Skeletal muscle satellite cell (primary cell): ENCODE data around the gene USP44.

ENCODE experiments used
- H3K27me3 ChIP-seq: 2 replicates; pipeline ENCODE4 v1.7.0; 2013; ENCODE audit warnings: low read length; ENCODE audit not compliant: control insufficient read depth, insufficient read depth
- H3K36me3 ChIP-seq: 2 replicates; pipeline ENCODE4 v1.7.0; 2013; ENCODE audit warnings: mild to moderate bottlenecking, control low read depth, low read length; ENCODE audit not compliant: insufficient read depth
- H3K4me1 ChIP-seq: 2 replicates; pipeline ENCODE4 v1.7.0; 2013; ENCODE audit warnings: low read length; ENCODE audit not compliant: control insufficient read depth, insufficient read depth
- H3K4me2 ChIP-seq: 2 replicates; pipeline ENCODE4 v1.7.0; 2013; ENCODE audit warnings: mild to moderate bottlenecking, low read length
- H3K4me3 ChIP-seq: 2 replicates; pipeline ENCODE4 v1.7.0; 2013; ENCODE audit warnings: low read length
- H3K9ac ChIP-seq: 2 replicates; pipeline ENCODE4 v1.7.0; 2013; ENCODE audit warnings: mild to moderate bottlenecking, low read depth, low read length, moderate library complexity
- H3K9me3 ChIP-seq: replicated peaks from 2 replicates; pipeline ENCODE4 v1.7.0; 2013; ENCODE audit warnings: mild to moderate bottlenecking, control low read depth, low read length

The USP44 gene

GRCh38 chr12:95547522-95548055 is 3.7 kb downstream of the USP44 start:
- peak overlapping the region; percentile 68 for H3K4me3 ChIP-seq
- H3K4me2 ChIP-seq: peak overlapping the region; percentile 75
- peaks cover 10% of the 10 kb centered on the region for H3K4me1 ChIP-seq
- no peaks in the 10 kb centered on the region for H3K36me3 ChIP-seq
- no peak overlapping the region for H3K9ac ChIP-seq
- peaks cover 55% of the 10 kb centered on the region for H3K27me3 ChIP-seq
- H3K9me3 ChIP-seq: peaks cover 9% of the 10 kb centered on the region

GRCh38 chr12:95546491-95546813 is 4.8 kb downstream of the USP44 start:
- H3K36me3 ChIP-seq: no peaks in the 10 kb centered on the region
- peaks cover 44% of the 10 kb centered on the region for H3K27me3 ChIP-seq
- H3K4me3 ChIP-seq: no peak overlapping the region
- H3K9ac ChIP-seq: no peak overlapping the region
- peaks cover 9% of the 10 kb centered on the region for H3K9me3 ChIP-seq
- H3K4me1 ChIP-seq: peaks cover 10% of the 10 kb centered on the region
- H3K4me2 ChIP-seq: no peak overlapping the region

- peaks cover 10% of the 10 kb centered on the region for H3K4me1 ChIP-seq
- H3K4me2 ChIP-seq: no peak overlapping the region
- H3K9ac ChIP-seq: no peak overlapping the region
- H3K4me3 ChIP-seq: no peak overlapping the region
- H3K9me3 ChIP-seq: peaks cover 9% of the 10 kb centered on the region
- peaks cover 39% of the 10 kb centered on the region for H3K27me3 ChIP-seq
- H3K36me3 ChIP-seq: no peaks in the 10 kb centered on the region
Measured at GRCh38 chr12:95545731-95546490, 5.4 kb downstream of the USP44 start.

GRCh38 chr12:95545303-95545702 is 6.0 kb downstream of the USP44 start:
- no peak overlapping the region for H3K4me3 ChIP-seq
- H3K9ac ChIP-seq: no peak overlapping the region
- peaks cover 9% of the 10 kb centered on the region for H3K9me3 ChIP-seq
- peaks cover 33% of the 10 kb centered on the region for H3K27me3 ChIP-seq
- no peak overlapping the region for H3K4me2 ChIP-seq
- peaks cover 10% of the 10 kb centered on the region for H3K4me1 ChIP-seq
- no peaks in the 10 kb centered on the region for H3K36me3 ChIP-seq

- H3K9me3 ChIP-seq: peaks cover 9% of the 10 kb centered on the region
- peaks cover 10% of the 10 kb centered on the region for H3K4me1 ChIP-seq
- peaks cover 36% of the 10 kb centered on the region for H3K27me3 ChIP-seq
- no peak overlapping the region for H3K4me2 ChIP-seq
- H3K36me3 ChIP-seq: no peaks in the 10 kb centered on the region
- H3K9ac ChIP-seq: no peak overlapping the region
- no peak overlapping the region for H3K4me3 ChIP-seq
Measured at GRCh38 chr12:95544756-95545155, 6.5 kb downstream of the USP44 start.

- no peaks in the 10 kb centered on the region for H3K9me3 ChIP-seq
- H3K4me3 ChIP-seq: no peak overlapping the region
- H3K4me1 ChIP-seq: peaks cover 8% of the 10 kb centered on the region
- H3K4me2 ChIP-seq: no peak overlapping the region
- no peaks in the 10 kb centered on the region for H3K36me3 ChIP-seq
- no peak overlapping the region for H3K9ac ChIP-seq
- H3K27me3 ChIP-seq: peaks cover 24% of the 10 kb centered on the region
Measured at GRCh38 chr12:95543305-95543704, 8.0 kb downstream of the USP44 start.

- H3K4me2 ChIP-seq: no peak overlapping the region
- H3K4me1 ChIP-seq: no peaks in the 10 kb centered on the region
- no peaks in the 10 kb centered on the region for H3K36me3 ChIP-seq
- H3K9me3 ChIP-seq: no peaks in the 10 kb centered on the region
- H3K27me3 ChIP-seq: peaks cover 5% of the 10 kb centered on the region
- no peak overlapping the region for H3K4me3 ChIP-seq
- H3K9ac ChIP-seq: no peak overlapping the region
Measured at GRCh38 chr12:95541436-95541835, 9.8 kb downstream of the USP44 start.

GRCh38 chr12:95538656-95539055 is 12.6 kb downstream of the USP44 start:
- no peaks in the 10 kb centered on the region for H3K36me3 ChIP-seq
- no peak overlapping the region for H3K9ac ChIP-seq
- no peak overlapping the region for H3K4me2 ChIP-seq
- no peaks in the 10 kb centered on the region for H3K4me1 ChIP-seq
- no peaks in the 10 kb centered on the region for H3K9me3 ChIP-seq
- H3K4me3 ChIP-seq: no peak overlapping the region
- peaks cover 3% of the 10 kb centered on the region for H3K27me3 ChIP-seq

GRCh38 chr12:95538006-95538405 is 13.3 kb downstream of the USP44 start:
- no peak overlapping the region for H3K4me3 ChIP-seq
- H3K9ac ChIP-seq: no peak overlapping the region
- H3K36me3 ChIP-seq: no peaks in the 10 kb centered on the region
- no peak overlapping the region for H3K4me2 ChIP-seq
- H3K4me1 ChIP-seq: no peaks in the 10 kb centered on the region
- peaks cover 3% of the 10 kb centered on the region for H3K27me3 ChIP-seq
- no peaks in the 10 kb centered on the region for H3K9me3 ChIP-seq

GRCh38 chr12:95533985-95534384 is 17.3 kb downstream of the USP44 start:
- H3K4me2 ChIP-seq: no peak overlapping the region
- no peaks in the 10 kb centered on the region for H3K4me1 ChIP-seq
- H3K9ac ChIP-seq: no peak overlapping the region
- no peaks in the 10 kb centered on the region for H3K27me3 ChIP-seq
- H3K36me3 ChIP-seq: no peaks in the 10 kb centered on the region
- no peak overlapping the region for H3K4me3 ChIP-seq
- no peaks in the 10 kb centered on the region for H3K9me3 ChIP-seq

- no peak overlapping the region for H3K4me2 ChIP-seq
- H3K4me1 ChIP-seq: no peaks in the 10 kb centered on the region
- H3K4me3 ChIP-seq: no peak overlapping the region
- H3K36me3 ChIP-seq: no peaks in the 10 kb centered on the region
- H3K27me3 ChIP-seq: no peaks in the 10 kb centered on the region
- no peak overlapping the region for H3K9ac ChIP-seq
- no peaks in the 10 kb centered on the region for H3K9me3 ChIP-seq
Measured at GRCh38 chr12:95532851-95533250, 18.4 kb downstream of the USP44 start.

- no peaks in the 10 kb centered on the region for H3K4me1 ChIP-seq
- H3K4me2 ChIP-seq: no peak overlapping the region
- no peaks in the 10 kb centered on the region for H3K27me3 ChIP-seq
- no peaks in the 10 kb centered on the region for H3K9me3 ChIP-seq
- H3K4me3 ChIP-seq: no peak overlapping the region
- no peak overlapping the region for H3K9ac ChIP-seq
- H3K36me3 ChIP-seq: no peaks in the 10 kb centered on the region
Measured at GRCh38 chr12:95529693-95530225, 21.5 kb downstream of the USP44 start.
